Left renal cortex interstitium (tissue), 4 donors: ENCODE measurements around the gene REV3L. TPM values are rescaled to one million over a fixed set of nuclear protein-coding genes. Genes with fewer than 3 reads are reported as not detected.

Experiments
- DNase-seq, 4 donors: peaks; one replicate each; pipeline ENCODE4 v3.0.0-alpha.2; 2013; ENCODE audit warnings: low read depth in 4 of 4, low spot score in 2 of 4, missing footprints in 1 of 4
- polyA plus RNA-seq, 4 donors: library from polyadenylated mRNA; unstranded; fragments of 120-200 nt; gene quantifications; one replicate each; pipeline ENCODE4 v1.2.1, GENCODE V29; 2013; ENCODE audit not compliant: insufficient read length in 4 of 4

The REV3L gene
- polyA plus RNA-seq, 4 donors = 40.0 to 44.9 (median 42.9) TPM

DNA sequence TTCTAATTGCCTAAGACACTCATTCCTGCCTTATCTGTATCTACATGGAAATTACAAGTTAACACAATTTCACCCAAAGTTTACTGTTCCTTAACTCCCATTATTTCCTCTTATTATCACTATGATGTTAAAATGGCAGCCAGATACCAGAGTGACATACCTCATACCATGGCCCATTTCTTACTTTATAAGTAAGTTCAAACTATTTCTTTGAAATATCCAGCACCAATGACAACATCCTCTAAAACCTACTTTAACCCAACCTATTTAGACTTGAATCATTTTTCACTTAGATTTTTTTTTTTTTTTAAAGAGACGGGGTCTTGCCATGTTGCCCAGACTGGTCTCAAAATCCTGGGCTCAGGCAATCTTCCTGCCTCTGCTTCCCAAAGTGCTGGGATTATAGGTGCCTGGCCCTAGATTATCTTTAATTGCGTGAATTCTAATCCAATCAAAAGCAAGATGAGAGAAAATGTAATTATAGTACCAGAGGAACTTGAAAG is 10.0 kb downstream of the REV3L start:
- DNase-seq = no peak

DNA sequence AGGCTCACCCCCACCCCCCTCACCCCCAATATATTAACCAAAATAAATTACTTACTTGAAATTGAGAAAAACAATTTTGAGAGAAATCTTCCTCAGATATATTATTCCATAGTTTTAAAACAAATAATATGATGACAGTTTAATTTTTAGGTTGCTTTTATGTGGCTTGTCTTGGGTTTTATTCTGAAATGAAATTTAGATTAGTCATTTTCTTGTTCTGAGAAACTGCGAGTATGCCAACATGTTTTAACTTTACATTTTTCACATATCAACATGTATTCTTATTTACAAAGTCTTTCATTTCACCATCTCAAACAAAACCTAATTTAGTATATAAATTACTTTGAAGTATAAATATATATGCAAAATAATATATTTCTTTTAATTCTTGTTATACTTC is 11.1 kb downstream of the REV3L start:
- DNase-seq = no peak

DNA sequence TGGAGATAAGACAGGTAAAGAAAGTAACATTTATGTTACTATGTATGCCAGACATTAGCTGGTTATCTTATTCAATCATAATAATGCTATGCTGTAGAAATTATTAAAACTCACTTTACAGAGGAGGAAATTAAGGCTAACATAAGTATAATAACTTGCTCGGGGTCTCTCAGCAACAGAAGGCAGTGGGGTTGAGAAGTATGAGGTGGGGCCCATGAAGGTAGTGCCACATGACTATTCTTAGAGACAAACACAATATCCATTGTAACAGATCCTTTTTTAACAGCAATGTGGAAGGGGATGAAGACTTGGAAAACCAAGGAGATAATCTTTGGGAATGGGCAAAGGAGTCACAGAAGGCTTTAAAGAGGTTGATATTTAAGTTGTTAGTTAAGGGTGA is 11.5 kb downstream of the REV3L start:
- DNase-seq = no peak

DNA sequence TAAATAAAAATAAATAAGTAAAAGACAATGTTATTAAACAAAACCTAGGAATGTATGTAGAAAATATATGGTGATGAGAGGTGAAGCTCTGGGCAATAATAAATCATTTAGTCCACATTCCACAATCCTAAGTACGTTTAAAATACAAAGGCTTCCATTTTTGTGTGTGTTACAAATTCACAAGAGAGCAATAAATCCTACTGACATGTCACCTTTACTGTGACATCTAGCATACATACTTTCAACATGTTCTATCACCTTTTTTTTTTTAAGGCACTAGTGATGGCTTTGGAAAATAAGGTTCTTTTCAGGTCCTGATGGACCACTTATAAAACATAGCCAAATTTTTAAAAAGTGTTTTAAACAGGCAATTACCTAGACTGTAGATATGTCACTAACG is 12.0 kb downstream of the REV3L start:
- no peak for DNase-seq

DNA sequence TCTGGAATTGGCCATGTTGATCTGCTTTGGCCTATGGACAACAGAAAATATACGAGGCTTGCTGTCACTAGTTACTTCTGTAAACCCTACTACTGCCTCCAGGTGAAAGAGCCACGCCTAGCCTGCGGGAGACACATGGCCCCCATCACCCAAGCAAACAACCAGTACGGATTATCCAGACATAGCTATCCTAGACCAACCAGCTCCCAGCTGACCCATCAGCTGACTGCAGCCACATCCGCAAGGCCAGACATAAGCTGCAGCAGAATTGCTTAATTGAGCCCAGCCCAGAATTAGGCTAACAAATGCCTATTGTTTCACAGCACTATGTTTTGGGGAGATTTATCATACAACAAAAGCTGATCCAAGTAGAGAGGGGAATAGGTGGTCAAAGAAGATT is 13.5 kb downstream of the REV3L start:
- DNase-seq = no peak

DNA sequence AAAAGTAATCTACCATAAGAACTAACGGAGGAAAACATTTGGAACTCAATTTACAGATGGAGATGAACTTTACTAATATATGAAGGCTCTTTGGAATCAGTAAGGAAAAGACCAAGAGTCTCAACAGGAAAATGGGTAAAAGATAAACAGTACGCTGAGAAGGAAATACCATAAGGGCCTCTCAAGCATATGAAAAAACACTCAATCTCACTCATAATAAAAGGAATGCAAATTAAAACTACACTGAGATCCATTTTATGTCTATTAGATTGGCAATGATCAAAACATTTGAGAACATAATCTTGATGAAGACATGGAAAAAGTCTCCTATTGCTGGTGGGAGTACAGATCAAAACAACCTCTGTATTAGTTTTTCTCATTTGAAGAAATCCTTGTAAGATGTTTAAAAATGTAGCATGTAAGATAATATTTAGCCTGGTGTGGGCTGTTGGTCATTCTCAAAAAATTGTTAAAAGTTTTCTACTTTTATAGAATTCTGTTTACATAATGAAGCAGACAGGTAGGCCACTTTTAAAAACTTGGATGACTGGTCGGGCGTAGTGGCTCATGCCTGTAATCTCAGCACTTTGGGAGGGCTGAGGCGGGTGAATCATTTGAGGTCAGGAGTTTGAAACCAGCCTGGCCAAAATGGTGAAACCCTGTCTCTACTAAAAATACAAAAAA is 14.5 kb downstream of the REV3L start:
- DNase-seq = no peak

DNA sequence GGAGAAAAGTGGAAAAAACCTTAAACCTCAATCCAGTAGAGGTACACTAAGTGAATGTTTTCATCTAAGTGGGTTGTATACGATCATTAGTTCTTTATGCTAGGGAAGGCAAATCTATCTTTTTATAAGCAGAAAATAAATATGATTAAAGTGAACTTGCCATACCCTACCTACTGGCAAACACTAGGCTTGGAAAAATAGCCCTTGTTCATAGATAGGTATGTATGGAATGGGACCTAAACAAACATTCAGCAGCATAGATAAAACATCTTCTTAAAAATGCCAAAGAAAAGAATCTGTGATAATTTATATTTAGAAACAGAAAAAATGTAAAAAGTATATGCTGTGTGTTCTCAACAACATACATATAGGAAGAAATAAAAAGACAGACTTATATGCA is 18.8 kb downstream of the REV3L start:
- DNase-seq = no peak

DNA sequence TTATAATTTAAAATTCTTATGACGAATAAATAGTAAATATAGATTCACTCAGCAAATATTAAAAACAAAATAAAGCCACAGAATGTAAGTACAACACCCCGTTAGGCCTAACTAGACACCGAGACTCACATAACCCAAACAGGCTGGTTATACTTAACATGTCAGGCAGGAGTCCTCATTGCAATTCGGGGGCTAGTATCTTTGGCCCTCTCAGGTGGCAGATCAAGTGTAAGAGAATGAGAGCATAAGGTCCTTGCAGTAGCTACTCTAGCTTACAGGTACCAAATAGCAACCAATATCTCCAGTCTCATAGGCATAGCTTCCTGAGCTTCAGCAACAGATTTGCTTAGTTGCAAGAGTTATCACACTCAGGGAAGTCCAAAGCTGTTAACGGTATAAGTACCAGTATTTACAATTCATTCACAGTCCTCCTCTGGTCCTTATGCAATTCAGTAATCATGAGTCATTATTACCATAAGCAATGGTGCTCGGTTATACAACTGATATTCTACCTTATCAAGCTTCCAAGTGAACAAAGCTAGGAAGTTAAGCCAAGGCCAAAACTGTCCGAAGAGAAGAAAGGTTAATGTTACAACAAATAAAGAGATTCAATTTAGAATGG is 20.1 kb downstream of the REV3L start:
- DNase-seq = no peak

DNA sequence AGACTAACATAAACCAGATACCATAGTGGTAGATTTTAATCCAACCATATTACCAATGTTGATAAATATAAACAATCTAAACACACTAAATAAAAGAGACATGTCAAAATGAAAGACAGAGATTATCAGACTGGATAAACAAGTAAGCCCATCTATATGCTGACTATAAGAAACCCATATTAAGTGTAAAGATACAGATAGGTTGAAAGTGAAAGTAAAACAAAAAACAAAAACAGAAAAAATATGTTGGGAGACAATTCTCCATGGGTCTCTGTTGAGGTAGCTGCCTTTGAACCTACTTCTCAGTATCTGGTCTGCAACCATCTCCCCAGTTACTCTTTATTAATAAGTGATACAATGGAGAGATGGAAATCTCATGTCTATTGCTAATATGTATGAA is 21.2 kb downstream of the REV3L start:
- DNase-seq = no peak

DNA sequence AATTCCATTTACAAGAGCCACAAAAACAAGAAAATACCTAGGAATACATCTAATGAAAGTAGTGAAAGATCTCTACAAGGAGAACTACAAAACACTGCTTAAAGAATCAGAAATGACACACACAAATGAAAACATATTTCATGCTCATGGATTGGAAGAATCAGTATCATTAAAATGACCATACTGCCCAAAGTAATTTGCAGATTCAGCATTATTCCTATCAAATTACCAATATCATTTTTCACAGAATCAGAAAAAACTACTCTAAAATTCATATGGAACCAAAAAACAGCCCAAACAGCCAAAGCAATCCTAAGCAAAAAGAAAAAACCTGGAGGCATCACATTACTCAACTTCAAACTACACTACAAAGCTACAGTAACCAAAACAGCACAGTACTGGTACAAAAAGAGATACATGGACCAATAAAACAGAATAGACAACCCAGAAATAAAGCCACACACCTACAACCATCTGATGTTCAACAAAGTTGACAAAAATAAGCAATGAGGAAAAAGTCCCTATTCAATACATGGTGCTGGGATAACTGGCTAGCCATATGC is 24.3 kb downstream of the REV3L start:
- no peak for DNase-seq

DNA sequence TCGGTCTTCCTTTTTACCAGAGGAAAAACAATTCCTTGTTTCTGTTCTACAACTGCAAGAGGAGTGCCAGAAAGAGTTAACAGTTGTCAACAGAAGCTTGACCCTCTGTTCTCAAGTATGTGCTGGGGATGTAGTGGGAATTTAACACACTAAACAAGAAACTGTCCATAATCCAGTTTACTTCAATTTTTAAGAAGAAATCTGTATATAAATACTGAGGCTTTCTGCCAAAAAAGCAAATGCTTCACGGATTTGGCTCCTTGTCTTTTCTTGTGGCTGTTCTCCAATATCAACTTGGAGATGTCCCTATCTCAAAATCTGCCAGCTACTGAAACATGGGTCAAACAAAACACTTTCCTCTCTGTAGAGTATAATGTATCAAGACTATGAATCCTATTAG is 26.8 kb downstream of the REV3L start:
- DNase-seq = no peak

DNA sequence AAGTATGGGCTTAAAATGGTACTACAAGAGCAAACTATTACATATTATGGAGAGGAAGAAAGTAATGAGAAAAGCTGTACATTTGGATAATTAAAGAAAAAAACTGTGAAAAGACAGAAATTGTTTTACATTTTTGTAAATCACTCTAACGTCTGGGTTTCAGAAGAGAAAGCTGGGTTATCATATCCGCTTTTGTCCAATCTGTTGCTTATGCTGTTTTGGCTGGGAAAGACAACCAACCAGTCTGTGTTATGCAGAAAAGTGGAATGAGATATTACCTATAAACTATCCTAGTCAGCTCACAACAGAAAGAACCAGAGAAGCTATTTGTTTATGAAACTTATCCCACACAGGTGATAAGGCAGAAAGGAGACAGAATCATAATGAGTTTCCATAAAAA is 32.4 kb downstream of the REV3L start:
- DNase-seq = no peak

DNA sequence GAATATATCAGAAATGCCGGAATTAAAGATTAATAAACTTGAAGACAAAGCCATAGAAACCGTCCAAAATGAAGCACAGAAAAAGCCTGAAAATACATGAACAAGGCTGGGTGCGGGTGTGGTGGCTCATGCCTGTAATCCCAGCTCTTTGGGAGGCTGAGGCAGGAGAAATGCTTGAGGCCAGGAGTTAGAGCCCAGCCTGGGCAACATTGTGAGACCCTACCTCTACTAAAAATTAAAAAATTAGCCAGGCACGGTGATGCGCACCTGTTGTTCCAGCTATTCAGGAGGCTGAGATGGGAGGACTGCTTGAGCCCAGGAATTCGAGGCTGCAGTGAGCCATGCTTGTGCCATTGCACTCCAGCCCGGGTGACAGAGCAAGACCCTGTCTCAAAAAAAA is 32.9 kb downstream of the REV3L start:
- no peak for DNase-seq

DNA sequence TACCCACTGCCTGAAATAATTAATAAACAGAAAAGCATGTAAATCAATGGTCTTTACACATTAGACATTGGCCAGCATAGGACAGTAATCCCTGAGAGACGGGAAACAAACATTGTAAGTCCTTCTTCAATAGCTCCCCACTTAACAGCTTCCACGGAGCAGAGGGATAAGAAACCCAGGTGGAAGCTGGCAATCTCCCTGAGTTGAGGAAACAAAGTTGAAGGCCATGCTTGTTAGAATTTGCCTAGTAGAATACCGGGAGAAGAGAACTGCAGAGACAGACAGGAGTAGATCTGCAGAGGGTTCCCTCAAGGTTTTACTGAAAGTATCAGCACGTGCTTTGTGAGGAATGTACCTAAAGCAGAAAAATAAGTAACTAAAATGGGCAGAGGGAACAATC is 33.9 kb downstream of the REV3L start:
- DNase-seq = no peak

DNA sequence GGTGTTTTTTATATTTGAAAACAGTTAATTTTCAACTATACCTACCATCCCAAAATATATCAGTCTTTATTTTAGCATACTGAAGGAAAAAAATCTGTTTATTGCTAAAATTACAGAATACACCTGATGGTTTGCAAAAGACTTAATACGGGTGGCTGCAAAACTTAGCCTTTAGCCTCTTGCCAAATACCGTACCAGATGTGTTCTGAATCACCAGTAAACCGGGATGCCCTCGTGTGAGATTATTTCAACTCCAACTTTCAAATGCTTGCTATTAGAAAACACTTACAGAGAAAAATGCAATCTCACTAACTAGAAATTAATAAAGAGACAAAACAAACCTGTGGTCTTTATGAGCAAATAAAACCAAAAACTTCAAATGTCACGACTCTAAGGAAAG is 36.0 kb downstream of the REV3L start:
- DNase-seq = no peak

DNA sequence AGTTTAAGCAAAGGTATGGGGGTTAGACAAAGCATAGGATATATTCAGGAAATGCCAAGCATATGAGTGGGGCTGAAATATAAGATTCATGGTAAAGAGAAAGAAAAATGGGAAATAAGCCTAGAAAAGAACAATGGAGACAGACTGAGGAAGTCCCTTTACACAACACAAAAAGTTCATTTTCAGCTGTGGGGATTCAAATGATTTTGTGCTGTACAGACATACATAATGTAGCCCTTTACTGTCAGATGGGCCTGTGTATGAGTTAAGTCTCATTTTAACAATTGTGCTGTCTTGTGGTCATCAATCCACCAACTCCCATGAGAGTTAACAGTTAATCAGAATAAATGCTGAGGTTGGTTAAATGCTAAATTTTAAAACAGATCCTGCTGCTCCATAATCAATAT is 37.2 kb downstream of the REV3L start:
- no peak for DNase-seq

DNA sequence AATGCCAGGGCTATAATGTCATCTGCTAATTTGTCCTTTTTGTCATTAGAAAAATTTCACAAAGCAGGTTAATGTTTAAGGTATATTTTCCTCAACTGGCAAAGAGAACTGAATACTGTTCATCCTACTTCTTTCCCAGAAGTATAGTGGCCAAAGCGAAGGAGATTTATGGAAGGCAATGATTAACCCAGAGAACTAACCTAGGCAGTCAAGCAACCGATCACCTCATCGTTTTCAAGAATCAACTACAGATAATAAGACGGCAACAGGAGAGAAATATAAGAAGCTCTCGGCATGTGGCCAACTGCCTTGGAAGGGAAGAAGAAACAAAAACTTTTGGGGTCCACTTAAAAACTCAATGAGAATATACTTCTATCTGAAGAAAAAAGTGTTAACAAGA is 38.2 kb downstream of the REV3L start:
- no peak for DNase-seq

DNA sequence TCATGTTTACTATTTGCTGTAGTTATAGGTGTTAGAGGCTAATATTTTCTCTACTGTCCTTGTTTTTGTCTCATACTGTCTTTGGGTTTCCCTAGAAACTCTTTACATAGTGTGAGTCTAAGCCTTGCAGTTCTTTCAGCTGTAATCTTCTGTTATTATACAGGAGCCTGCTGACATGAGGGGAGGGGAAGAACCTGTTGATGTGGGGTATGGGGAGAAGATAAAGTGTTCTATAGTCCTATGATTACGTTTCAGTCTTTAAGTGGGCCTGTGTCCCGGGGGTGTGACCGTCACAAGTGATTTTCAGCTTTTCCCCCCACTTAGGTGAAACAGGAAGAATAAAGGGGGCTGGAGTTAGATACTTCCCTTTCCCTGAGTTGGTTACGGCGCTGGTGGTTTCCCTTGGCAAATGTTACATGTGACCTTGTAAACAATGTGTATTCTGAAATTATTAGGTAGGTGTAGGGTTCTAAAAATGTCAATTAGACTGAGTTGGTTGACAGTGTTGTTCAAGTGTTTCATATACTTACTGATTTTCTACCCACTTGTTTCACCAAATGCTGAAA is 41.3 kb downstream of the REV3L start:
- DNase-seq = no peak

DNA sequence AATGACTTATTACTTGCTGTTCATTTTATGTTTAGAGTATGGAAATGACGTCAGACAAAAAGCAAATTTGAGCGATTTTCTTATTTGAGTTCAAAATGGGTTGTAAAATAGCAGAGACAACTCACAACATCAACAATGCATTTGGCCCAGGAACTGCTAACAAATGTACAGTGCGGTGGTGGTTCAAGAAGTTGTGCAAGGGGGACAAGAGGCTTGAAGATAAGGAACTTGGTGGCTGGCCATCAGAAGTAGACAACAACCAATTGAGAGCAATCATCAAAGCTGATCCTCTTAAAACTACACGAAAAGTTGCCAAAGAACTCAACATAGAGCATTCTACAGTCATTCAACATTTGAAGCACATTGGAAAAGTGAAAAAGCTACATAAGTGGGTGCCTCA is 43.8 kb downstream of the REV3L start:
- no peak for DNase-seq

DNA sequence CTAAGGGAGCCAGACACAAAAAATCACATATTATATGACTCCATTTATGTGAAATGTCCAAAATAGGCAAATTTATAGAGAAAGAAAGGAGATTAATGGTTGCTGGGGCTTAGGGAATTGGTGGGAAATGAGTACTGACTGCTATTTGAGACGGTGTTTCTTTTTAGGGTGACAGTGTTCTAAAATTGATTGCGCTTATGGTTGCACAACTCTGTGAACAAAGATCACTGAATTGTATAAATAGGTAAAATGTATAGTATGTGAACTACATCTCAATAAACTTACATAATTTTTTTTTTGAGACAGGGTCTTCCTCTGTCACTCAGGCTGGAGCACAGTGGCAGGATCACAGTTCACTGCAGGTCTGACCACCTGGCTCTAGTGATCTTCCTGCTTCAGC is 45.4 kb downstream of the REV3L start:
- no peak for DNase-seq

DNA sequence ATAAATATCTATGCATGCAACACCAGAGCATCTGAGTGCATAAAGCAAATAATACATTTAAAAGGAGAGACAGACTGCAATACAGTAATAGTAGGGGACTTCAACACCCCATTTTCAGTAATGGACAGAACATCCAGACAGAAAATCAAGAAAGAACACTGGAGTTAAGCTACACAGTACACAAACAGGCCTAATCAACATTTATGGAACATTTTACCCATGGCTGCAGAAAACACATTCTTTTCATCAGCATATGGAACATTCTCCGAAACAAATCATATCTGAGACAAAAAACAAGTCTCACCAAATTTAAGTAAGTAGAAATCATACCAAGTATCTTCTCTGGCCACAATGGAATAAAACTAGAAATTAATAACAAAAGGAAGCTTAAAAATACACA is 50.5 kb downstream of the REV3L start:
- DNase-seq = no peak
